ENCODE measurements around the gene ENTPD1. TPM values are rescaled to one million over a fixed set of nuclear protein-coding genes. Genes with fewer than 3 reads are reported as not detected.
A peak's percentile ranks its signal among the peaks of the same experiment; 100 is the strongest.

Gene ENTPD1
- total and polyA plus RNA-seq, 2 experiments from 2014 or later = 0.95 to 1.6 TPM

DNA sequence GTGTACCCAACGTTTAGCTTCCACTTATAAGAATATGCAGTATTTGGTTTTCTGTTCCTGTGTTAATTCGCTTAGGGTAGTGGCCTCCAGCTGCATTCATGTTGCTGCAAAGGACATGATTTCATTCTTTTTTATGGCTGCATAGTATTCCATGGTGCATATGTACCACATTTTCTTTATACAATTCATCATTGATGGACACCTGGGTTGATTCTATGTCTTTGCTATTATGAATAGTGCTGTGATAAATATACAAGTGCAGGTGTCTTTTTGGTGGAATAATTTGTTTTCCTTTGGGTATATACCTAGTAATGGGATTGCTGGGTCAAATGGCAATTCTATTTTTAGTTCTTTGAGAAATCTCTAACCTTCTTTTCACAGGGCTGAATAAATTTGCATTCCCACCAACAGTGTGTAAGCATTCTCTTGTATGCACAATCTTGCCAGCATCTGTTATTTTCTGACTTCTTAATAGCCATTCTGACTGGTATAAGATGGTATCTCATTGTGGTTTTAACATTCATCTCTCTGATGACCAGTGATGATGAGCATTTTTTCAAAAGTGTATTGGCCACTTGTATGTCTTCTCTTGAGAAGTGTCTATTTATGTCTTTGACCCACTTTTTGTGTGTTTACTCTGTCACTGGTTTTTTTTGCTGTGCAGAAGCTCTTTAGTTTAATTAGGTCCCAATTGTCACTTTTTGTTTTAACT lies 79.3 kb downstream of the ENTPD1 start:
- H3K27ac ChIP-seq = no peak overlapping the region
- no peaks in the 10 kb centered on the region for H3K27me3 ChIP-seq
- H3K4me1 ChIP-seq (ENCODE audit: low read depth) = no peaks in the 10 kb centered on the region
- TF ChIP-seq, protein P1, sequence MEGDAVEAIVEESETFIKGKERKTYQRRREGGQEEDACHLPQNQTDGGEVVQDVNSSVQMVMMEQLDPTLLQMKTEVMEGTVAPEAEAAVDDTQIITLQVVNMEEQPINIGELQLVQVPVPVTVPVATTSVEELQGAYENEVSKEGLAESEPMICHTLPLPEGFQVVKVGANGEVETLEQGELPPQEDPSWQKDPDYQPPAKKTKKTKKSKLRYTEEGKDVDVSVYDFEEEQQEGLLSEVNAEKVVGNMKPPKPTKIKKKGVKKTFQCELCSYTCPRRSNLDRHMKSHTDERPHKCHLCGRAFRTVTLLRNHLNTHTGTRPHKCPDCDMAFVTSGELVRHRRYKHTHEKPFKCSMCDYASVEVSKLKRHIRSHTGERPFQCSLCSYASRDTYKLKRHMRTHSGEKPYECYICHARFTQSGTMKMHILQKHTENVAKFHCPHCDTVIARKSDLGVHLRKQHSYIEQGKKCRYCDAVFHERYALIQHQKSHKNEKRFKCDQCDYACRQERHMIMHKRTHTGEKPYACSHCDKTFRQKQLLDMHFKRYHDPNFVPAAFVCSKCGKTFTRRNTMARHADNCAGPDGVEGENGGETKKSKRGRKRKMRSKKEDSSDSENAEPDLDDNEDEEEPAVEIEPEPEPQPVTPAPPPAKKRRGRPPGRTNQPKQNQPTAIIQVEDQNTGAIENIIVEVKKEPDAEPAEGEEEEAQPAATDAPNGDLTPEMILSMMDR (IDR thresholded peaks at IDR 0.05; ENCODE audit: low read depth, low read length) = no peak
- H3K36me3 ChIP-seq = no peaks in the 10 kb centered on the region
- no peak overlapping the region for H3K4me3 ChIP-seq
- no peaks in the 10 kb centered on the region for H3K9me3 ChIP-seq (ENCODE audit: low read depth)
- DNase-seq (ENCODE audit: low read depth in 1 of 2, low spot score in 1 of 2) = no peak

DNA sequence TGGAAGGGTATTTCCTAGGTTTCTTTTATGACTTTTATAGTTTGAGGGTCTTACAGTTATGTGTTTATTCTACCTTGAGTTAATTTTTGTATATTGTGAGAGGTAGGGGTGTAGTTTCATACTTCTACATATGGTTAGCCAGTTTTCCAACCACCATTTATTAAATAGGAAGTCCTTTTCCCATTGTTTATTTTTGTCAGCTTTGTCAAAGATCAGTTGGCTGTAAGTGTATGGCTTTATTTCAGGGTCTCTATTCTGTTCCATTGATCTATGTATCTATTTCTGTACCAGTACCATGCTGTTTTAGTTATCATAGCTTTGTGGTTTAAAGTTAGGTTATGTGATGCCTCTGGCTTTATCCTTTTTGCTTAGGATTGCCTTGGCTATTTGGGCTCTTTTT lies 79.9 kb downstream of the ENTPD1 start:
- H3K9me3 ChIP-seq (ENCODE audit: low read depth) = no peaks in the 10 kb centered on the region
- H3K27me3 ChIP-seq = no peaks in the 10 kb centered on the region
- DNase-seq (ENCODE audit: low read depth in 1 of 2, low spot score in 1 of 2) = no peak
- H3K4me1 ChIP-seq (ENCODE audit: low read depth) = no peaks in the 10 kb centered on the region
- no peak overlapping the region for H3K27ac ChIP-seq
- no peak overlapping the region for H3K4me3 ChIP-seq
- H3K36me3 ChIP-seq = no peaks in the 10 kb centered on the region
- TF ChIP-seq, protein P1 (IDR thresholded peaks at IDR 0.05; ENCODE audit: low read depth, low read length) = no peak

DNA sequence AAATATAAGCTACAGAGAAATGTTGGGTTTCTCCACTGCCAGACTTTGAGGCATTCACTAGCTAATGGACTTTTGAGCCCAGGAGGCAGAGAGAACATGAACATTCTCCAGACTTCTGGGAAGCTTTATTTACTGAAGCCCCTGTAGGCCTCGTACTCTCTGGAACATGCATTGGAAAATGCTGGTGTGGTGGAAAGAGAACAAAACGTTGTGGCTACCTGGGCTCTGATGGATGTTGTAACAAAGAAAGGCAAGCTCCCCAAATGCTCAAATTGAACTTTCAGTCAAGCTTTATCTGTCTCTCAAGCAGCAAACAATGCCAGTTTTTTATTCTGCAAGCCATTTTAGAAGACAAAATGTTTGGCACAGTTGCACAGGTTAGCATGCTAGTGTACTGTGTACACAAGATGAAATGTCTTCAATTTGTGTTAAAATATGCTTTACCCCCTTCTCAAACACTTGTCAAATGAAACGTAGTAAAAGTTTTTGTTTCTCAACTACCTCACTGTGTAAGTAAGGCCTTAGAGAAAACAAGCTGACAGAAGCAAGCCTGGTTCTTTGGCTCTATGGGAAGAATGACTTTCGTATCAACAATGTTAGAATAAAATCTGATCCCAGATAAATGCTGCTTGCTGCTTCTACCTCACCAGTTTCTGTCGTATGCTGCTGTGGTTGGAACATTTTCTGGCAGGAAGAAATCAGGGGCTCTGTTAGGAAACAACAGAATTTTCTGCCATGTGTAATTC lies 80.8 kb downstream of the ENTPD1 start:
- no peaks in the 10 kb centered on the region for H3K9me3 ChIP-seq (ENCODE audit: low read depth)
- H3K4me1 ChIP-seq (ENCODE audit: low read depth) = no peaks in the 10 kb centered on the region
- H3K27ac ChIP-seq = no peak overlapping the region
- no peaks in the 10 kb centered on the region for H3K27me3 ChIP-seq
- TF ChIP-seq, protein P1 (IDR thresholded peaks at IDR 0.05; ENCODE audit: low read depth, low read length) = no peak
- no peak overlapping the region for H3K4me3 ChIP-seq
- no peaks in the 10 kb centered on the region for H3K36me3 ChIP-seq
- DNase-seq (ENCODE audit: low read depth in 1 of 2, low spot score in 1 of 2) = peak in 1 of 2 donors; percentile 14

DNA sequence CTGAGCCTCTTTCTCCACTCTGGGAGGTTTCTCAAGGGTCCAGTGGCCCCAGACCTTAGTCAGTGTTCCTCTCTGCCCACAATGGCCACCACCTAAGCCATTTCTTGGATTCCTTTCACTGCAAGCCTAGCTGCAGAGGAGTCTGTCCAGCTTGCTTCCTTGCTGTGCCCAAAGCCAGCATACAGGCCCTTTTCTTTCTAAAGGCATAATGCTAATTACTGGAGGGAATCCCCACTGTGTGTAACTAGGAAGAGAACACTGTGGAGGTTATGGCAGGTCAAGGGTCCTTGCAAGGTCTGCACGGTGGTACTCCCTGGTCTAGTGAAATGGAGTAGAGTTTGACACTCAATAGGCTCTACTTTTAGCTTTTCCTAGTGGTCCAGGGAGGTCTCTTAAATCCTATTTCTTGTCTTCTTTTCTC lies 81.4 kb downstream of the ENTPD1 start:
- TF ChIP-seq, protein P1 (IDR thresholded peaks at IDR 0.05; ENCODE audit: low read depth, low read length) = no peak
- H3K9me3 ChIP-seq (ENCODE audit: low read depth) = no peaks in the 10 kb centered on the region
- no peak for DNase-seq (ENCODE audit: low read depth in 1 of 2, low spot score in 1 of 2)
- H3K27ac ChIP-seq = no peak overlapping the region
- H3K4me1 ChIP-seq (ENCODE audit: low read depth) = no peaks in the 10 kb centered on the region
- H3K36me3 ChIP-seq = no peaks in the 10 kb centered on the region
- no peak overlapping the region for H3K4me3 ChIP-seq
- H3K27me3 ChIP-seq = no peaks in the 10 kb centered on the region

DNA sequence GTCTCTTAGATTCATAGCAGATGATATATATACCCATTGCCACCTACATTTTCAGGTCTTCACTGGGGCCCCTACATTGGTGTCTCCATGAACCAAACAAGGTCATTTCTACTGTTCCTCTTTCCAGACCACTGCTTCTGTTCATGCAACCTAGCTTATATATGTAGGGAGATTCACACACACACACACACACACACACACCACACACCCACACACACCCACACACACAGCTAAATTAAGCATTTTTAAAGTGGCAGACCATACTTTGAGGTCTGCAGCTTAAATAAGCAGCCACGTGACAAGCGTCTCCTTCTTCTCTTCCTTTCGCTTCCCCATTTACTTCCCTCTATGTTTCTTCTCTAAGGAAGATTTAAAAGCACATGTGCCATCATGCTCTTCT lies 81.8 kb downstream of the ENTPD1 start:
- no peak for DNase-seq (ENCODE audit: low read depth in 1 of 2, low spot score in 1 of 2)

More for the DNA sequence above, 81.8 kb downstream of the ENTPD1 start:
- no peaks in the 10 kb centered on the region for H3K9me3 ChIP-seq (ENCODE audit: low read depth)
- H3K36me3 ChIP-seq = no peaks in the 10 kb centered on the region
- H3K27me3 ChIP-seq = no peaks in the 10 kb centered on the region
- H3K4me1 ChIP-seq (ENCODE audit: low read depth) = no peaks in the 10 kb centered on the region
- no peak overlapping the region for H3K4me3 ChIP-seq
- TF ChIP-seq, protein P1 (IDR thresholded peaks at IDR 0.05; ENCODE audit: low read depth, low read length) = no peak
- no peak overlapping the region for H3K27ac ChIP-seq

All from cardiac muscle cell (in vitro differentiated cells and primary cell).